Activated CD4-positive, alpha-beta T cell treated with anti-CD3 and anti-CD28 coated beads for 36 hours (primary cell): ENCODE results near the gene MEI1. TPM values are rescaled to one million over a fixed set of nuclear protein-coding genes. Genes with fewer than 3 reads are reported as not detected.

ENCODE experiments used
- ATAC-seq: fragments of 200-7000 bp; cut with Tn5 transposase; one replicate; pipeline ENCODE4 v1.10.0; 2021; ENCODE audit warnings: mild to moderate bottlenecking, moderate library complexity
- CTCF ChIA-PET: fragments of 350-600 bp; sonication (Branson Sonifier 250); formaldehyde crosslinking; loops from one replicate; lab custom pipeline; 2021; ENCODE audit warnings: antibody characterized with exemption; lab: Charles Lee
- POLR2A ChIA-PET: fragments of 350-600 bp; sonication (Branson Sonifier 250); formaldehyde crosslinking; loops from one replicate; lab custom pipeline; 2021; ENCODE audit warnings: antibody characterized with exemption, inconsistent platforms; lab: Charles Lee
- DNase-seq: peaks from one replicate; pipeline ENCODE4 v3.0.0-alpha.2; 2020
- H3K27ac Mint-ChIP-seq: one replicate; pipeline ENCODE4 v1.8.0; 2021; ENCODE audit warnings: mixed read lengths
- H3K27me3 Mint-ChIP-seq: one replicate; pipeline ENCODE4 v1.8.0; 2021; ENCODE audit warnings: mixed read lengths
- H3K36me3 Mint-ChIP-seq: one replicate; pipeline ENCODE4 v1.8.0; 2021; ENCODE audit warnings: low read depth, mixed read lengths
- H3K4me1 Mint-ChIP-seq: one replicate; pipeline ENCODE4 v1.8.0; 2021; ENCODE audit warnings: mixed read lengths
- H3K4me3 Mint-ChIP-seq: one replicate; pipeline ENCODE4 v1.8.0; 2021; ENCODE audit warnings: mild to moderate bottlenecking, moderate library complexity, mixed read lengths
- H3K9me3 Mint-ChIP-seq: one replicate; pipeline ENCODE4 v1.8.0; 2021; ENCODE audit warnings: low read depth, mixed read lengths
- intact Hi-C, 2 experiments: fragments of 100-400 bp; cut with DNase I in 1 of 2; cut with micrococcal nuclease in 1 of 2; formaldehyde crosslinking; loops; one replicate each; pipeline versions ENCODE4 v1.14.2 to v1.15.1; 2022 to 2024; cut with DNase I, micrococcal nuclease
- total RNA-seq, 2 experiments: library from RNA; stranded (reverse); gene quantifications; one replicate each; pipeline ENCODE4 v1.2.3, GENCODE V29; 2021

The MEI1 gene
- total RNA-seq, 2 experiments from 2014 or later = 31.5 to 36.8 TPM

GRCh38 chr22:41847300-41847699, 148.0 kb downstream of the MEI1 start:
- no peaks in the 10 kb centered on the region for H3K27me3 Mint-ChIP-seq
- CTCF ChIA-PET = interaction anchor here (0.7 to 1.7 kb wide), 4 partner anchors 9 to 150 kb away, joined by 3 to 6 read pairs (median 4); no protein-coding TSS in a partner anchor
- DNase-seq (no peak), ATAC-seq (no peak)
- peaks cover 75% of the 10 kb centered on the region for H3K4me1 Mint-ChIP-seq
- no peak overlapping the region for H3K27ac Mint-ChIP-seq
- intact Hi-C loops = no loop called here
- H3K4me3 Mint-ChIP-seq = no peak overlapping the region
- peaks cover 39% of the 10 kb centered on the region for H3K36me3 Mint-ChIP-seq
- POLR2A ChIA-PET = no interaction called here
- no peaks in the 10 kb centered on the region for H3K9me3 Mint-ChIP-seq

- no peak overlapping the region for H3K4me3 Mint-ChIP-seq
- POLR2A ChIA-PET = no interaction called here
- peaks cover 72% of the 10 kb centered on the region for H3K4me1 Mint-ChIP-seq
- H3K27ac Mint-ChIP-seq = no peak overlapping the region
- no peaks in the 10 kb centered on the region for H3K27me3 Mint-ChIP-seq
- DNase-seq = no peak
- intact Hi-C loops = no loop called here
- peaks cover 41% of the 10 kb centered on the region for H3K36me3 Mint-ChIP-seq
- ATAC-seq = no peak
- CTCF ChIA-PET = interaction anchor here (1.1 kb wide), 1 partner anchor 9 kb away, joined by 3 read pairs; no protein-coding TSS in a partner anchor
- no peaks in the 10 kb centered on the region for H3K9me3 Mint-ChIP-seq
Observed at GRCh38 chr22:41848468-41848867, 149.2 kb downstream of the MEI1 start.

Other genes starting within 250 kb of the MEI1 start
- 10 to 100 TPM; 54.5 to 61.1 TPM for gene PHF5A, start 230.8 kb upstream of the MEI1 start, total RNA-seq
- 100 to 1,000 TPM in 1 of 2 experiments, 10 to 100 TPM in 1; 95.4 to 106 TPM for gene ACO2, start 230.4 kb upstream of the MEI1 start, total RNA-seq
- 10 to 100 TPM; 18.3 to 24.6 TPM for gene POLR3H, start 155.0 kb upstream of the MEI1 start, total RNA-seq
- gene CSDC2, start 138.5 kb upstream of the MEI1 start, total RNA-seq = not detected
- 10 to 100 TPM; 30.4 to 37.4 TPM for gene PMM1, start 109.7 kb upstream of the MEI1 start, total RNA-seq
- gene DESI1, start 78.5 kb upstream of the MEI1 start, total RNA-seq = 10 to 100 TPM; 56.6 to 98.1 TPM
- 100 to 1,000 TPM; 427 to 469 TPM for gene XRCC6, start 78.2 kb upstream of the MEI1 start, total RNA-seq
- 100 to 1,000 TPM; 275 to 281 TPM for gene SNU13, start 10.6 kb upstream of the MEI1 start, total RNA-seq
- gene CCDC134, start 101.2 kb downstream of the MEI1 start, total RNA-seq = 10 to 100 TPM; 14.7 to 15.2 TPM
- gene SREBF2, start 133.6 kb downstream of the MEI1 start, total RNA-seq = 100 to 1,000 TPM; 101 to 105 TPM
- 1 to 10 TPM; 1.4 to 1.9 TPM for gene SHISA8, start 215.6 kb downstream of the MEI1 start, total RNA-seq
- gene TNFRSF13C, start 227.3 kb downstream of the MEI1 start, total RNA-seq = 1 to 10 TPM; 2.2 to 3.0 TPM
- gene CENPM, start 247.6 kb downstream of the MEI1 start, total RNA-seq = 10 to 100 TPM; 65.2 to 82.1 TPM